GM18951 (cell line): ENCODE data around the gene PTPN9.

Source experiments
- POLR2A ChIP-seq: IDR thresholded peaks from 4 replicates; pipeline ENCODE4 v1.6.1; 2011; ENCODE audit warnings: mild to moderate bottlenecking; ENCODE audit not compliant: insufficient read length, insufficient read depth; ENCODE audit errors: extremely low read depth
- in situ Hi-C: fragments of 300-500 bp; cut with MboI; formaldehyde crosslinking; loops from one replicate; pipeline ENCODE4 v1.12.0; 2022; ENCODE audit warnings: low sequenced_read_pairs, mixed read lengths, inconsistent platforms; ENCODE audit not compliant: unreplicated experiment

The PTPN9 gene

GRCh38 chr15:75578948-75579920, at the start of gene PTPN9:
Gene PTPN9, minus strand, starts transcription at chr15:75579315. Its CDS starts 539 bp downstream, at chr15:75578776.
- in situ Hi-C loops, result no loop called here
- TF ChIP-seq POLR2A, result peak; percentile 68

DNA sequence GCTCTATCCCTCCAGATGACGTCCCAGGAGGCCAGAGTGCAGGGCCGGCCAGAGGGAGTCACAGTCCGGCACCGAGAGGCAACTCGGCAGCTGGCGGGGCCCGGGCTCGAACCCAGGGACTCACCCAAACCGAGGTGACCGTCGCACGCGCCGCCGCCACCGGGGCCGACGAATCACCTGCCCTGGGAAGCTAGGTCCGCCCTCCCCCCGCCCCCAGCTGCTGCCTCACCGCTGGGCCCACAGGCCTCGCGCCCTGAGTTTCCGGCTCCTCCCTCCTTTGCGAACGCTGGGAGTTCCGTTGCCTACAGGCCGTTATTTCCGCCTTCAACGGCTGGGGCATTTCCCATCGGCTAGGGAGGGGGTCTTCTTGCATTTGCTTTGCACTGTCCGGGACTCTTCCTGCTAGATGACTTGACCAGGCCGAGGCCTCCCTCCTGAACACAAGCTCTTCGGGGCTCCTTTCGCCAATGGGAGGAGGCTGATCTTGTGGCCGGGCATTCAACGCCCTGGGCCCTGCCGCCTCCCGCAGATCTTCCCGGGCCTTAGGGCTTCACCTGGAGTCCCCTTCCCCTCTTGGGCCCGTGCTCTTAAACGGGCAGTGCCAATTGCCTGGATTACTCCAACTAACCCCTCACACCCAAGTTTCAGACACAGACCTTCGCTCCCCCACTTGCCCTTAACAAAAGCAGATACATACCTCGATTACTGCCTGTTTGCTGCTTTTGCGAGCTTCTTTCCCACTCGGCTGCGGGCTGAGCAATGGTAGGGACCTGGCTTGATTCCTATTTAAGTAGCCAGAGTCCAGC, 46.6 kb upstream of the PTPN9 start, which contains the start of gene SNUPN:
Gene SNUPN (minus strand): TSS at position 184 of the 806 bp plus-strand sequence. CDS start 4,674 bp downstream, outside the sequence.
- in situ Hi-C loops, result no loop called here
- TF ChIP-seq POLR2A, result peak; percentile 85

DNA sequence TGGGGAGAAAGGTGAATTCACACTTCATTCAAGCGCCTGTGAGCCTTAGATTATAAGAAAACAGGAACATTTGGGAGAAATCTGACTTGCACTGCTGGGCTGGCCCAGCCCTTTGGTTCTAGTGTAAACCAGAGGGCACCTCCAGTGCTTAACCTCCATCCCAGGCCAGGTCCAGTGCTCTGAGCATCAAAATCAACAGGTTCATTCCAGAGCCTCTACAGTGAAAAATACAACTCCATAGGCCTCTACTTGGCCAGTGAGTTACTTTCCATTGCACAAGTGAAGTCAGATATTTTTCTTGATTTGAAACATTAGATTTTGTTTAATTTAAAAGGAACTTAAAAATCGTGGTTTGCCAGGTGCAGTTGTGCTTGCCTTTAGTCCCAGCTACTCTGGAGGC, 43.4 kb upstream of the PTPN9 start:
- no peak for TF ChIP-seq POLR2A
- in situ Hi-C loops, result no loop called here

- in situ Hi-C loops, result no loop called here
- TF ChIP-seq POLR2A, result no peak
Observed at GRCh38 chr15:75620841-75621391, 41.8 kb upstream of the PTPN9 start.

- in situ Hi-C loops, result no loop called here
- no peak for TF ChIP-seq POLR2A
Observed at GRCh38 chr15:75620058-75620820, 41.1 kb upstream of the PTPN9 start.

DNA sequence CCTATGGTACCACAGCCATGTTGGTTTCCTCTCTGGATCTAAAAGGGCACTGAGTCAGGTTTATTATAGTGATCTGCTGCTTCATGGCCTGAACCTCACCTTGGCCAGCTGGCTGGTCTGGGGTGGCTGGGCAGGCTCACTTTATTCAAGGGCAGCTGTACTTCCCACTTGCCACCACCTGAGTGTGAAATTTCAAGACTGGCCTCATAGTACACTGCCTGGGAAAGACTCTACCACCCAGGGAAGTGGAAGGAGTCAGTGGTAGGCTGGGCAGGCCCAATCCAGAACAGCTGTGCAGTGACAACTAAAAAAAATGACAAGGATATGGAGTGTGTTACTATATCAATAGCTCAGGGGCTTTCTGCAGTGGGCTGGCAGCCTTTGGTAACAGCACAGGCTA, 37.7 kb upstream of the PTPN9 start:
- TF ChIP-seq POLR2A, result no peak
- in situ Hi-C loops, result no loop called here

DNA sequence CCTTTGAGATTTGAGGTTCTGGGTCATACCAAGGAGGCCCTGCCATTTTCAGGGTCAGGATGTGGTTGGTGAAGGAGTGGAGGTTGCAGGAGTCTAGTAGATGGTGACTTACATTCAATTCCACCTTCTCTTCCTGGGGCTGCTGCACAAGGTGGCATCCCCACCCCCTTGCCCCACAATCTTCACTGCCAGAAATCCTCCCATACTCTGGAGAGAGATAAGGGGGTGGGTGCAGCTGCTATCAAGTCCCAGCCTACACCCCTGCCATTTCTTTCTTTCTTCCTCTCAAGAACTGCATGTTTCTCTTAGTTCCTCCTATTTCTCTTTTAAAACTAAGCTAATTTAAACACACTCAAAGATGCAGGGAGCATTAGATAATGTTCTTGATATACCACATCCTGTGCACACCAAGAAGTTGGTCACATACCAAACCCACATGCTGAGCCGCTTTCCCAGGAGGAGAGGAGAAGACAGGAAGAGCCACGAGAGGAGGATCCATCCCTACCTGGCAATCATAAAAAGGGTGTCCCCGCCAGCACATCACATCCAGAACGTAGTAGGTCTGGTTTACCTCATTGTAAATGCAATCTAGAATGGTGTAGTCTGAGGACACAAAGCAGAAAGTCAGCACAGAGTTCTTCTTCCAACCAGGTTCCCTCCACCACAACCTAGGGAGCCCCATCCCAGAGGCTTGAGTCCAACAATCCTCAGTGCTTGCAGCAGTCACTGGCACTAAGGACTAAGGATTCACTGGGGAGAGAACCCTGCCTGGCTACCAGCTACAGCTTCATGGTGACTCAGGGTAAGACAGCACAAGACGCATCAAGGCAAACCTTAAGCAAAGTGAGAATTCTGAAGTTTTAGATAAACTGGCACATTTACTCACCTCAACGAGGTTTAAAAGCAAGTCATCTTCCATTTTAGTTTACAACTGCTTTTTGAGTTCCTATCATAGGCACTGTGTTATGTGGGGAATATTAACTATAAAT, 27.9 kb upstream of the PTPN9 start:
- in situ Hi-C loops, result no loop called here
- no peak for TF ChIP-seq POLR2A

- no peak for TF ChIP-seq POLR2A
- in situ Hi-C loops, result no loop called here
Observed at GRCh38 chr15:75606026-75606425, 26.9 kb upstream of the PTPN9 start.

- no peak for TF ChIP-seq POLR2A
- in situ Hi-C loops, result no loop called here
Observed at GRCh38 chr15:75599401-75599800, 20.3 kb upstream of the PTPN9 start.

DNA sequence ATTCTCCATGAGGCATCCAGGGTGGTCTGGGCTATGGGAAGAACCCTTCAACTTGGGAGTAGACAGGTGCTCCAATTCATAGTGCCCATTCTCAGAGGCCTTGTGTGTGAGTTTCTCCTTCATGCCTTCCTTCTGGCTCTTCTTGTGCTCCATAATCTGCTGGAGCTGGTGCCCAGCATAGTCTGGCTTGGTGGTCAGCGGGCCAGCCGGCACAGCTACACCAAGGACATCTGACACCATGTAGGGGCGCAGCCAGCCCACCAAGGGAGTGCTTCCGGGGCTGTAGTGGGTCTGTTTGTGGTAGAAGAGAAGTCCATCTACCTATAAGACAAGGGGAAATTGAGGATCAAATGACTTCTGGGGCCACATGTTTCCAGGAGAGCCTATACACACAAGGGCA, 19.2 kb upstream of the PTPN9 start:
- in situ Hi-C loops, result no loop called here
- no peak for TF ChIP-seq POLR2A

DNA sequence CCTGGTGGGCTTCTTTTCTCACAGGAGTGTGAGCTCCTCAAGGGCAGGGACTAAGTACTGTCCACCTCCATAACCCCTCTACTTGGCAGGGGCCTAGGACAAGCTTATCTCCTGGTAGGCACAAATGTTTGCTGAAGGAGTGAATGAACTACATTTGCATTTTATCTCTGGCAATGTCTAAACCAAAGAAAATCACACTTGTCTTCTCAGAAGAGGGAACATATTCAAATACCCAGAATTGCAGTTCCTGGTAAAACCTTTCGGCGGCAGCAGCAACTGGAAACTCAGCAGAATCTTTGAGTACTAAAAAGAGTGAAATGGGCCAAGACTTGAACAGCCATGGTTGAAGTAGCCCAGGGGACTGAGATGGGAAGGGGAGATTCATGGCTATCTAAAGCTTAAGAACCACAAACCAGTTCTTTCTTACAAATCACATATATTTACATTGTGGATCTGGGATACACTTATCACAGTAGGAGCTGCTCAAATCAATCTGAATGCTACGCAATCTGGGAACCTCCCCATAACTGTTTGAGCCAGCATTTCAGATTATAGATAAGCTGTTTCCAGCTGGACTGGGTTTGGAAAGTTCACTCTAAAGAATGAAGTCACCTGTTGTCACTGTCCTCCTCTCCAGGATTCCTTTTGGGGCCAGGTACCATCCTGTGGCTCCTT, 18.7 kb upstream of the PTPN9 start:
- no peak for TF ChIP-seq POLR2A
- in situ Hi-C loops, result no loop called here

DNA sequence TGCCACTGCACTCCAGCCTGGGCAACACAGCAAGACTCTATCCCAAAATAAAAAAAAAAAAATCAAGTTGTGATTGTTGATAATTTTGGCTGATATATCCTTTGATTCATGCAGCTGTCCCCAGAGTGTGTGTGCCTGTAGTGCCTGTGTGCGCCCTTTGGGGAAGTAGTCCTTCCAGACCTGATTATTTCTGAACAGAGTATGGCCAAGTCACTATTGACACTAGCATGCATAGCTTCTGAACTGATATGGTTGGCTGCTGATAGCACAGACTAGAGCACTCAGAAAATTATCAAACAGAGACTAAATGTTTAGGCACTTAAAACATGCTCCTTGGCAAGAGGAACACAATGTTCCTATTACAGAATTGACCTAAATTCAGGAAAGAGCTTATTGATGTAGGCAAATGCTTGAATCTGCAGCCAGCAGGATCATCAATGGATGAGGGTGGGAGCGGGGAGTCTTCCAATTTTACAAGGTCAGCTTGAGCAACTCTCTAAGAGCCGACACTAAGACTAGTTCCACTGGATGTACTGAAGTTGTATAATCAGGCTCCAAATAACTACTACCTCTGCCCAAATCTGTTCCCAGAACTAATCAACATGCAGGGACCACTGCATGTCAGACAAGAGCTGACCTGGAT, 17.7 kb upstream of the PTPN9 start:
- TF ChIP-seq POLR2A, result no peak
- in situ Hi-C loops, result no loop called here
